Measurements from ENCODE around the gene ZNF587.
"Not testable (repeated sequence)": the region's sequence is repeated elsewhere in the genome, so short reads cannot be mapped to it uniquely, and the experiment has no call there.

Gene ZNF587

DNA sequence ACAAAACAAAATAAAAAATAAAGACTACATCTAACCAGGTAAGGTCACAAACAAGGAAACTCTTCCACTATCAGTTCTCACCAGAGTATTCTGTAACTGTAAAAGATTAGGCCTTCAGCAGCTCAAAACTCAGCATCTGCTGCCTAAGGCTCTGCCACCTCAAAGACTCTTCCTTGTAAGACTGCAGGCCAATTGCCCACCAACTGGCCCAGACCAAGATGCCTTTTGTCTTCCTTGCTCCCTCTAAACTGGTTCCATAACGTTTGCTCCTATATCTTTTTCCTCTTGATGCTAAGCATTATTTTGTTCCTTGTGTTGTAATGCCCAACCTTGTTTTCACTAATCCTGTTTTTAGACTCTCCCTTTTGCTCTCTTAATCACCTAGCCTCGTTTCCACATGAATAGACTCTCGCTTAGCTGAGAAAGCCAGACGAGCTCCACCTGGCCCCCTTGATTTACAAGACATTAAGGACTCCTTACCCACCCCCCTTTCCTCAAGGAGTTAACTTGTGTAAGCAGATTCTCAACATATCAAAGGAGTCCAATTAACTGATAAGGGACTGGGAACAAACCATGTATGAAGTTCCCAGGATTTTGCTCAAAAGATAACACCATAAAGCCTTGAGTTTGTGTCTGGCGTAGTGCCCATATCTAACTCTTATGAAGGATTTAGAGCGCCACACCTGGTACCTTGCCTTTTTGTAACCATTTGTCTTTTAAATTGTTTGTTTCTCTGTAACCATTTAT, 37.7 kb downstream of the ZNF587 start:
- no peak for DNase-seq (ENCODE audit: low spot score)

DNA sequence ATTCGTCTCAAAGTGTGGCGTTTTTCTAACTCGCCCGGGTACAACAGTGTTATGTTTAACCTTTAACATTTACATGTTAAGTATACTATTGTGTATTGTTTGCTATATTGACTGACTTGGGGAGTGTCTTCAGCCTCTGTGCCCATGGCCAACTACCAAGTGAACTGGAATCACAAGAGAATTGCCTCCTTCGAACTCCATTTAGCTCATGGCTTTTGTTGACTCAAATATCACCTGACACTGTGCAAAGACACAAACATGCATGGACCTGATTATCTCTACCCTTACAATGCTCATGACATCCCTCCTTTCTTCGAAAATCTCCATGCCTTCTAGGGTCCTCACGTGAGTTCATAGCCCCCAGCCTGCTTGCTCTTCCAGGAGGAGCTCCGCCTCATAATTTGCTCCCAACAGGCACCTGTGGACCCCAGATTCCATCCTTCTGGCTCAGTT, 38.5 kb downstream of the ZNF587 start:
- no peak for DNase-seq (ENCODE audit: low spot score)

DNA sequence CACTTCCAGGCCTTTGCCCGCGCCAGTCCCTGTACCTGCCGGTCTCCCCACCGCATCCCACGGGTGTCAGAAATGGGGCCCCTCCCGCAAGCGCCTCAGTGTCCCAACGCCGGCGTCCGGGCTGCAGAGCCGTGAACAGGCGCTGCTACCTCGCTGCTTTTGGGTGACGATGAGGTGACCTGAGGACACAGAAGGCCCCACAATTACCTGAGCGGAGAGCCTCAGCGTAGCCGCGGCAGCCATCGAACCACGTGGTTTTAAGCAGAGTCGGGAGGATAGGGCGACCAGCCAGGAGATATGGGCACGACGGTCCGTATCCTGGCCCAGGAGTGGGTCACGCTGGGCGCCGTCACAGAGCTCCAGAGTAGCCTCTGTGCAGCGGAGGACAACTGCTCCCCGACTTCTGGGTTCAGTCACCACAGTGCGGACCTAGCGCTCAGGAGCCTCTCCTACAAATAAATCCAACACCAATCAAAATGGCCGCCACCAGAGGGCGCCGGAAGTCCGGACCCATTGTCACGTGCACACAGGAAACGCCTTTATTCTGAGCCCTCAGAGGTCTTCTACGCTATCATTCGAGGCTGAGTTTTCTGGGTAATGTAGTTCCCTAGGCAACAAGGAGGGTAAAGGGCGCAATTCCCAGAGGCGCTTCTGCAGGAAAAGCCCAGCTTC, 39.0 kb downstream of the ZNF587 start, which contains the start of gene ZNF814:
ZNF814 (minus strand) TSS at position 478 of the 672 bp plus-strand sequence; CDS start at position 243, 235 bp downstream.
- DNase-seq (ENCODE audit: low spot score), result peak; percentile 9

DNA sequence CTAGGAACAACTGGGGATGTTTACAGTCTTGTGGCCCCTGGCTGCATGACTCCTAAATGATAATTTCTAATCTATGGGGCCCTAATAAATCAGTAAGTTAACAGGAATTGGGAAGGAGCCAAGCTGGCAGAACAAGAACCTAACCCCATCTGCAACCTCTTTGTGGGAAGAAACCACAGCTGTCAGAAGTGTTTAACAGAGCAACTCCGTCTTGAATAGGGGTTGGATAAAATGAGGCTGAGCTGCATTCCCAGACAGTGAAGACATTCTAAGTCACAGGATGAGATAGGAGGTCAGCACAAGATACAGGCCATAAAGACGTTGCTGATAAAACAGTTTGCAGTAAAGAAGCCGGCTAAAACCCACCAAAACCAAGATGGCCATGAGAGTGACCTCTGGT, 41.0 kb downstream of the ZNF587 start:
- not testable (repeated sequence) for DNase-seq (ENCODE audit: low spot score)

DNA sequence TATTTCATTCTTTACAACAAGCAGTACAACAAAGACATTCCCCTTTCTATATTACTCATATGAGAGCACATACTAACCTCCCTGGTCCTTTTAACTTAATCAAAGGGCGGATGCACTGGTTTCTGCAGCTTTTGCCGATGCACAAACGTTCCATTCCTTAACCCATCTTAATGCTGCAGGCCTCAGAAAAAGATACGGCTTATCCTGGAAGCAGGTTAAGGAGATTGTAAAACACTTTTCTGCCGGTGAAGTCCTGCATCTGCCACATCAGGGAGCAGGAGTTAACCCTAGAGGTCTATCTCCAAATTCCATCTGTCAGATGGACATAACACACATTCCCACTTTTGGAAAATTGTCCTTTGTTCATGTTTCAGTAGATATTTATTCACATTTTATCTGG, 50.7 kb downstream of the ZNF587 start:
- DNase-seq (ENCODE audit: low spot score), result no peak

DNA sequence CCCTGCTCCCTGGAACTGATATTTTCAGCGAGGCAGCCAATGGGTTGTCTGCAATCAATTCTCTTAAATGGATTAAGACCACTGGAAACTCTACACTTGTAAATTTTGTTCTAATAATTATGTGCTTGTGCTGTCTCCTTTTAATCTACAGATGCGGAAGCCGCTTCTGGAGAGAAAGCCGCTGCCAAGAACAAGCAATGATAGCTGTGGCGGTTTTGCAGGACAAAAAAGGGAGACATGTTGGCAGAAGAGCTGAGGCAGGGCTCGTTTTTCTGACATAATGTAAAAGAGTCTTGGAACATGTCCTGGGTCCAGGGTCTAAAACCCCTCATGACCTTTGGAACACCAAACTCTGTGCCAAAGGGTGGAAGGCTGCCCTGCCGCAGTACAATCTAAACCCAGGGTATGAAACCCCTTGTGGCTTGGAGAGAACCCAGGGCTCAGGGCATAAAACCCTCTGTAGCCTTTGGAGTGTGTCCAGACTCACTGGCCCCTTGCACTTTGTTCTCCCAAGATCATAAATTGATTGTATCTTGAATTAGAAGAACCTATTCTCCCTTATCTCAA, 54.0 kb downstream of the ZNF587 start:
- no peak for DNase-seq (ENCODE audit: low spot score)

DNA sequence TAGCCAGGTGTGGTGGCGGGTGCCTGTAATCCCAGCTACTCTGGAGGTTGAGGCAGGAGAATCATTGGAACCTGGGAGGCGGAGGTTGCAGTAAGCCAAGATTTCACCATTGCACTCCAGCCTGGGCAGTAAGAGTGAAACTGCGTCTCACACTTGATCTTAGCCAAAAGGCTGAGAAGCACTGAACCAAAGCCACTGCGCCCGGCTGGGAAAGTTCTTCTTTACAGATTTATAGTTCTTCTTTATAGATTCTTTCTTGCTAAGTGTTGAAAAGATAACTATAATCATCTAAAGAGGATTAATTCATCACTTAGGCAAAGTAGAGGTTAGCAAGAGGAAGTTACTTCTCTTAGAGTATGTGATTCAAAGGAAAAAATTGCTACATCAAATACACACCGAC, 55.6 kb downstream of the ZNF587 start:
- no peak for DNase-seq (ENCODE audit: low spot score)

DNA sequence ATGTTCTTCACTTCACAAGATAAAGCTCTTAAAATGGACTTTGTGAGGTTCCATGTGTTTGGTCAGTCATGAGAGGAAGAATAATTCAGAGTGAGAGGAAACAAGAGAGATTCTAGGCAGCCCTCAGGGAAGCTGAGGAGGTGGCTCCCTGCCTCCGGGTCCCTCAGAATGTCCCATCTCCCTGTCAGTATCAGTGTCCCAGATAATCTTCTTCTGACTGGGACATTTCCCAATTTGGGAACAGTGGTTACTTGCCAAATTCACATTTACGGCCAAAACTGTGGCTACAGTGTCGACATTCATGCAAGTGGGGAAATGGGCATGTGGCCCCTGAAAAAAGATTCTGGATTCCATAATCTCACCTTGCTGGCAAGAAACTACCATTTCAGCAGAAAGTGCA, 57.7 kb downstream of the ZNF587 start:
- DNase-seq (ENCODE audit: low spot score), result no peak

DNA sequence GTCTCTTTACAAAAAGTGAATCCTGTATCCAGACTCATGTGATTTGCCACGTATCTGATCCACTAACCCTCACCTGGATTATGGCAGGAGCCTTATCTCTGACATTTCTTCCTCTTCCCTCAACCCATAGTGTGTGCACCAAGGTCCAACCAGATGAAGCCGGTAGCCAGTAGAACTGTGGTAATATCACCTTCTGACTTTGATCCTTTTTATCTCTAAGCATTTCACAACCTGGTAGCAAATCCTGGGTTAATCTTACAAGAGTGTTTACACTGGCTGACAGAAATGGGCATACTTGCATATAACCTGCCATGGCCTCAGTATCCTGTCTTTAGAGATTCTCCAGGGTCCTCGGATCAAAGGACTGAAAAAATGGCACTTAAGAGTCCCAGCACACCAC, 64.9 kb downstream of the ZNF587 start:
- no peak for DNase-seq (ENCODE audit: low spot score)

All from RKO (cell line).